NCI-H1092 treated with DMSO at 0.1 percent for 48 hours (cell line): Measurements from ENCODE around the gene HPS1.

Experiments
- DNase-seq: peaks from one replicate; lab custom pipeline; 2025; lab: John Stamatoyannopoulos, UW

The HPS1 gene

GRCh38 chr10:98411768-98412167 lies 35.0 kb downstream of the HPS1 start:
- no peak for DNase-seq

DNA sequence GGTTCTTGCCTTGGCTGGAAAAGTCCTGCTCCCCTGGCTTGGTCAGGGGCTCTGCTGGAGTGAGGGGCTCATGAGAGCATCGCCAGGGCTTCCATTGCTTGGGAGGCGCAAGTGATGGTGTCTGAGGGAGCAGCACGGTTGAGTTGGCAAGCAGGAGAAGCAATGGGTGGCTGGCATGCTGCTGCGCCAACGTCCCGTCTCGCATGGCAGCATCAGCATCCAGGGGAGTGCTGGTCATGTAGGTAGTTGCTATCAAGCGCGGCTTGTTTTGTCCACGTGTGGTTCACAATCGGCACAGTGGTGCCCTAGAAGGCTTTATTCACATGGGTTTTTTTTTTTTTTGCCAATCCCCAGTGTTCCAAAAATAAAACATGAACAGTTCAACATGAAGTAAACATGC lies 35.6 kb downstream of the HPS1 start:
- no peak for DNase-seq

GRCh38 chr10:98410759-98411158 lies 36.0 kb downstream of the HPS1 start:
- DNase-seq = no peak

DNA sequence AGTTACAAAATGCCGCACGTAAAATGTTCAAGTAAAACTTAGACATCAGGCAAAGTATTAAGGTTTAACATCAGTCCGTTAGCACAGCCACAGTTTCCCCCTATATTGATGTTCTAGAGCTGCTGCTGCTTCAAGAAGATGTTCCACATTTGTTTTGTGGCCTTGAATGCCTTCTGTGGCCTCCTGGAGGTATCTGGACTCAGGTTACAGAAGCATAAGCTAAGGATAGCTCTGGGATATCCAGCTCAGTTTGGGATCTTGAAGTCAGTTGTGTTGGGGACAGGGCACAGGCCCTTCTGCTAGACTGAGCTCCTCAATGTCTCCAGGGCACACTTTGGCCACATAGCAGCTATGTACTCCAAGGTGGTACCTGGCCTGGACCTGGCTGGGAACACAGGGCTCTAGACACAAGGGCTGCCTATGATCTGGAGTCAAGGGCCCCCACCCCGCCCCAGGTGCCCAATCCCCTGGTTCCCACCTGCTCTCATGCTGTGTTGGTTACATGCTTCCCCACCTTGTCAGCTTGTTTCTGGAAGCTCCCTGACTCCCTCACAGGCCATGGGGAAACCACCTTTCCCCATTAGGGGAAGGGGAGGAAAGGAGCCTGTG lies 36.5 kb downstream of the HPS1 start:
- DNase-seq = no peak

DNA sequence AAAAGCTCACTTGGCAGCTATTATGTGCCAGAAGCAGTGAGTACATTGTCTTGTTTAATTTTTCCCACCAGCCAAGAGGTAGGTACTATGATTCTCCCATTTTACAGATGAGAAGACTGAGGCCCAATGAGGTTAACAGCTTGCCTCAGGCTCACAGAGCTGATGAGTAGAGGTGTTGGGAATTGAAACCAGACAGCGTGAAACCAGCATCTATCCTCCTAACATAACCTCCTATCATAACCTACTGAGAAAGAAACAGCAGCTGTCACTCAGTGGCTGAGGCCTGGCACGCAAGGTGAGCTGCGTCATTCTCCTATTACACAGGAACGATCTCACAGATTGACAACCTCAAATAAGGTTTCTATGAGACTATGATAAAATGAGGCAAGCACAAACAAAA lies 37.9 kb downstream of the HPS1 start:
- DNase-seq = no peak

DNA sequence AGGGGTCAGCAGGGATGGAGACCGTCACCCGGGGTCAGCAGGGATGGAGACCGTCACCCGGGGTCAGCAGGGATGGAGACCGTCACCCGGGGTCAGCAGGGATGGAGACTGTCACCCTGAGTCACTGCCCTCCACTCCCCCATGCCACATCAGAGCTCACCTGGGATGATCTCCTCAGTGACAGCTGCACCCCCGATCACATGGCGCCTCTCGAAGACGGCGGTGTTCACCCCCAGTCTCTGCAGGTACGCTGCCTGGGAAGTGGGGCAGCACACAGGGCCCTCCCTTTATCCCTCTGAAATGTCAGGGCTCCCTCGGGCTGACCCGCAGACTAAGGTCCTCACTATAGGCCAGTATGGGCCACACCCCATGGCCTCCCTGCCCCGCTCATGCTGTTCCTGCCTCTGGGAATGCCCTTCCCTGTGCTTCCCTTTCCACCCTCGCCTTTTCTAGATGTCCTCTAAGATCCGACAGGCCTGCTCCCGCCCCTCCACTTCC lies 38.9 kb downstream of the HPS1 start:
- no peak for DNase-seq

DNA sequence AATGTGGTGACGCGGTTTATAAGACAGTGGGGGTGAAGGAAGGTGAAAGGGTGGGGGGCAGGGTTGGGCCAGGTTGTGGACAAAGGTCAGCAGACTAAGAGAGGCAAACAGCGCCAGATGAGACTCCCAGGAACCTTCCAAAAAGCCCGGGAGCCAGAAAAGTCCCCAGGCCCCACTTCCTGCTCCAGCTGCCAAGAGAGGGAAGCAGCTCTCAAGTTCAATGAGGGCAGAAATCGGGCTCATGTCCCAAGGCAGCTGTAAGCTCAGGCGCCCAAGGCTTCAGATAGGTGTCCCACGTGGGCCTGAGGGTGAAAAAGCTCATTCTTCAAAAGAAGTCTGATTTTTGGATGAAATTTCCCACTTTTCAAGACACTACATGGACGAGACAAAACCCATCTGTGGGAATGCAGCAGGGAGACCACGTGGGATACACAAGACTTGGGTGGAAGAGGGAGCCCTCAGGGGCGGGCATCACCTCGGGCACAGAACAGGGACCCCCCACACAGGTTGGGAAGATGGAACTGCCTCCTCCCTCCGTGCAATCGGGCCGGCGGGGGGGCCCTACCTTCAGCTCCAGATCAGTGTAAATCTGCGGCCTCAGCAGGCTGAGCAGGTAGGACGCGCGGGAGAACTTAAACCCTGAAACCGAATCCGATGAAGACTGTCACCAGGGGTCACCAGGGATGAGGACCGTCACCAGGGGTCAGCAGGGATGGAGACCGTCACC lies 39.6 kb downstream of the HPS1 start:
- DNase-seq = no peak

DNA sequence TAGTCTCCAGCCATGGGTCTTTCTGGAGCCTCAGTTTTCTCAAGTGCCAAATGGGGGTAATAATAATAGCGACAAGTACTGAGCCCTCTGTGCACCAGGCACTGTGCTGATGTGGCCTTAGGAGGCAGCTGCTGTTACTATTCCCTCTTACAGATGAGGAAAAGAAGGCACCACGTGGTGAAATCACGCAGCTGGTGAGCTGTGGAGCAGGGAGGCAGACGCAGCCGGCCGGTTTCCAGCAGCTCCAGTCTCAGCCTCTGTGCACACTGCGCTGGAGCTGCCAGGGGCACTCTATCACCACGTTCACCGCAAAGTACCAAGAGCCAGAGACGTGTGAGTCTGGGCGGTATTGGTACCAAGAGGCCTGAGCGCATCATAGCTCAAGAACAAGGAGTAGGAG lies 41.3 kb downstream of the HPS1 start:
- DNase-seq = no peak

DNA sequence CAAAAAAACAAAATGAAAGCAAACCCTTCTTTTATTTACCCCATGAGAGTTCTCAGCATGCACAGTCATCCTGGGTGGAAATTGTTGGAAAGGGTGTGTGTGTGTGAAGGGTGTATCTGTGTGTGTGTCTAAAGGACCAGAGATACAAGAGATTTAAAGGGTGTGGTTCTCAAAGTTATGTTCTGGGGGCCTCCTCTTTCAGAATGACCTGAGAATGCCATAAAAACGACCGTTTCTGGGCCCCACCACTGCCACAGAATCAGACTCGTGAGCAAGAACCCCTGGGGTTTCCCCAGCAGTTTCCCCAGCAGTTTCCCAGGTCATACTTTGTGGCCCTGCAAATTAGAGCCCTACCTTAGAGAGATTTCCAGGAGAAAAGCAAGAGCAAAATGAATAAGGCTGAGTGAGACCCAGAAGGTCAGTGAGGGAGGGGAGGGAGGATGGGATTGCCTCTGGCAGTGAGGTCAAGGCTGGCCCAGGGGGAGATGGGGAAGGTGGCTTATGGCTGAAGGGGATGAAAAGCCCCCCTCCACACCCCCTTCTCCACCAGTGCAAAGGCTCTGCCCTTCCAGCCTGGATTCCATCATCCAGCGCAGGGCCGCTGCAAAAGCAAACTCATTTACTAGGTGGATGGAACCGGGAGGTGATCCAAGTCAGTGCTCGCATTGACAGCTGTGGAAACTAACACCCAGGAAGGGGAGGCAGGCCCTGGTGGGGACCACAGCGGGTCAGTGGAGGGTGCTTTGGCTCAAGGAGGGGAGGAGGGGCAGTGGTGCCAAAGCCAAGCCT lies 42.0 kb downstream of the HPS1 start:
- peak; percentile 16 for DNase-seq

GRCh38 chr10:98403812-98404504 lies 42.8 kb downstream of the HPS1 start:
- DNase-seq = no peak

DNA sequence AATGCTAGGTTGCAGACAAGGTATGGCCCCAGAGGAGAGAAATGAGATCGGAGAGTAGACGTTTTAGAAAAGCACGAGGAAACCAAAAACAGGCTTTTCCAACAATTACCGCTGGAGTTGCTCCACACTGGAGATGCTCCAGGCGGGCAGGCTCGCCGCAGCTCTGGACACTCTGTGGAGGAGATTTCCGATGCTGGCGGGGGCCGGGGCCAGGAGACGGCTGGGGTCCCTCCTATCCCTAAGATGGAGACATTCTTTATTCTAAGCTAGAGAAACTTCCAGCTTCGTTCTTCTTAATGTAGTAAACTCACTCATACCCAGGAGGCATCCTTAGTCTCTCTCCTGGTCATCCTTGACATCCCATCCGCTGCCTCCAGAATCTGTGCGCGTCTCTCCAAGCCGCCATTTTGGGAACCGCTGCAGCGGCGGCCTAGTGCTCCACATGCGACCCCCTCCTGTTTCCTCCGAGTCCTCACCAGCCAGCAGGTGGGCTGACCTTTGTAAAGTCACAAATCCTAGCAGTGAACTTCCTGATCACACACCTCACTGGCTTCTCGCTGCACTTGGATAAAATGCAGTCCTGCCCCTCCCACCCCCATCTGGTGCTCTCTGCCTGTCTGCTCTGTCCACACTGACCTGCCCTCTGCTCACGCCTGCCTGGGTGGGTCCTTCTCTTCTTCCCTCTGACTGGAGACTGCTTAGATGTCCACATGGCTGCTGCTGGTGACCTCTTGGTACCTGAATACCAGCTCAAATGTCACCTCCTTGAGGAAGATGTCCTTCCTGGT lies 43.6 kb downstream of the HPS1 start:
- DNase-seq = no peak

DNA sequence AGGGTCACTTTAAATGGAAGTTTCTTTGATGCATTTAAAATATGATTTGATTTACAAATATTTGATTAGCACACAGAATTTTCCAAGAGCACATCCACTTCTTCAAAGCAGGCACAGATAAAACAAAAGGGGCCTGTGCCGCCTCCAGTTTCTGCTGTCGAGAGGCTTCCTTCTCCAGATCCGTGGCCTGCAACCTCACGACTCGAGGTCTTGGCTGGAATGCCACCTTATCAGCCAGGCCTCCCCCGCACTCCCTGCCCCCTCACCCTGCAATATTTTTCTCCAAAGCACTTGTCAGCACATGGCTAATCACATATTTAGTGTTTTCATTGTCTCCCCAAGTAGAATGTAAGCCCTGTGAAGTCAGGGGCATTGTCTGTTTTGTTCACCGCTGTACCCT lies 44.3 kb downstream of the HPS1 start:
- no peak for DNase-seq

DNA sequence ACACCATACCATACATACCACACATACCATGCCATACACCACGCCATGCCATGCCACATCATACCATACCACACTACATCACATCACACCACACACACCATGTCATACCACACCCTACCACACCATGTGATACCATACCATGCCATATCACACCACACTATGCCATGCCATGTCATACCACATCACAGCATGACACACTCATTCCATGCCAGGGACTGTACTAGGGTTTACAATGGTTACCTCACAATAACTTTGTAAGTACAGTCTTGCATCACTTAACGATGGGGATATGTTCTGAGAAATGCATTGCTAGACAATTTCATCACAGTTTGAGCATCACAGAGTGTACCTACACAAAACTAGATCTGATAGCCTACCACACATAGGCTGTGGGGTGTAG lies 46.3 kb downstream of the HPS1 start:
- DNase-seq = no peak

DNA sequence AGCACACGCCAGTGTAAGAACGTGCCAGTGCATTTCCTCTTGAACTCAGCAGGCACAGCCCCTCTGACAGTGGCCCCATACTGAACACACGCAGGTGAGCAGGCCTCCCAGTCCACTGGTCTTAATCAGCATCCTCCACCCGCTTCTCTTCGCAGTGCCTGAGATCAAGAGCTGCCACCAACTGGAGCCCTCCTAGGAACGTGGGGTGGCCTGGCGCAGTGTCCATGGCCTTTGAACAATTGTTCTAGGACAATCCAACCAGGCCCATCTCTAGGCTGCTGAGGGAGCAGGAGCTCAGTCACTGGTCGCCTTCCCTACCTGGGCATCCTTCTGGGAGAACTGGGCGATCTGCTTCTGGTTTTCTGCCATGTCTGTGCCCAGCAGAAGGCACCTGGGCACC lies 47.0 kb downstream of the HPS1 start:
- no peak for DNase-seq

DNA sequence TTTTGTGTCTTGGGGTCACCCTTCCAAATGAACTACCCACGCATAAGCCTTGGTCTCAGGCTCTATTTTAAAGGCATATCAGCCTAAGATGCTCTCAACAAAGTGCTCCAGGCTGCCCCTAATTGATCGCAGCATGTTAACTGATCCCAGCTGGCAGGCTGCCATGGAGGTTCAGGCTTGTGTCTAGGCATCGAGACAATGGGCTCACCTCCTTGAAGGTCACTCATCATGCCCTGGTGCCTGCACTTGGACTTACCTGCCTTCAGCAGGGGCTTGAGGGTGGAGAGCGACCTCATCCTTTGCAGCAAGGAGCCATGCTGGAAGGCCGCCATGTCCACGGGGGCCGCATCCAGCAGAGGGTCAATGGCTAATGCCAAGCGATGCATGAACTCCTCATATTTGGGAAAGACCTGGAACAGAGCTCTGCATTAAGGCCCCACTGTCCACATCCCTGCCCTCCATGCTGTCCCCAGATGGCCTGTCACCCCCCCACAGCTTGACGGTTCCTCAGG lies 49.6 kb downstream of the HPS1 start:
- no peak for DNase-seq

DNA sequence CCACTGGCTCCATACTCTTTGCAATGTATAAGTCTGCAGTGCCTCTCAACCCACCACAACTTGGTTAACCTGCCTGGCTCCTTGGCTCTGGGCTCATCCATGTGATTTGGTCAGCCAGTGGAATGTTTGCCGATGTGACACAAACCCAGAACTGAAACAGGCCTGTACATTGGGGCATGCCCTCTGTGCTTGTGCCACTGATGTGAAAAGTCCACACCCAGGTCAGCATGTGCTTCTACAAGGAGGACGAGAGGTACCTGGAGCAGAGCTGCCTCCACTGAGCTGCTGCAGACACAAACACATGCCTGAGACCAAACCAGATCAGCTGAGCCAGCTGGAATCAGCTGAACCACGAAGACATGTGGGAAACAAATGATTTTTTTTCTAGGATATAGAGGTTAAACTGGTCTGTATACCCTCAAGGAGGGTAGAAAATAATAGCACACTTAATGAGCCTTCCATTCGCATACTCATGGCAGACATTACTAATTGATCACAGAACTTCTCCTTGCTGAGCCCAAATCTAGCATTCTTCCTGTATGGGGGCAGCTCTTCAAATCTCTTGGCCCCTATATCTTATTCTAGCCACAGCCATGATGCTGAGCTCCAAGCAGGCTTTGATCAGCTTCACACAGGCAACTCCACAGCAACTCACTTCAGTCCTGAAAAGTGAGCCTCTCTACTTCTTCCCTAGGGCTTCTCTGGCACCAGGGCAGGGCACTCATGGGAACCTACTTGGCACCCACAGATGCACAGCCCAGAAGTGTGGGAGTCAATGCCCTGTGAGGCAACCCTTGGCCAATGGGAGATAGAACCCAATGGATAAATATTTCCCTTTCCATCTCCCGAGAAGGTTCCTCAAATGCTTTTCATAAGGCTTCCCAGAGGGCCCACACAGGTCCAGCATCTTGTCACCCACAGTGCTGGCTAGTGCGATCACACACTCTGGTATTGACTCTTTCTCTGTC lies 50.4 kb downstream of the HPS1 start:
- no peak for DNase-seq

DNA sequence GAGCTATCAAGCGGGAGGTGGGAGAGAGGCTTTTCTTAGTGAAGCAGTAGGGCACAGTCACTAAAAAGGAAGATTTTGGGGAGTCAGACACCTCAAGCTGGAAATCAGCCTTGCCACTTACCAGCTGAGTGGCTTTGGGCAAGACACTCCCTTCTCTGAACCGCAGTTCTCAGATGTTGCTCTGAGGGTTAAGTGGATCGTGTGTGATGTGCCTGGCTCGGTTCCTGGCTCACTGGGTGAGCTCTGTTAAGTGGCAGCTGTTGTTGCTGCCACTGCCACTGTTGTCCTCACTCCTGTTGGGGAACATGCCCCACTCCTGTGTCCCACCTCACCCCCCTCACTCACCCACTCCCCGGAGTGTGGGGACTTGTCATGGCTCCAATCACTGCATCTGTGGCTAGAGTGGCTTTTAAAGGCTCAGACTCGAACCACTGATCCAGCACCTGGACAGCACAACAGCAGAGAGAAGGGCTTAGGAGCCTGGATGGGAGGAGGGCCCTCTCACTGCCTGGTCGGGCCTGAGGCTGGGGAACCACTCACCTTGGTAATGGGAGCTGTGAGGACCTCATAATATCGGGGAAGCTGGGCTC lies 51.8 kb downstream of the HPS1 start:
- peak; percentile 4 for DNase-seq

GRCh38 chr10:98391578-98391991 lies 55.1 kb downstream of the HPS1 start:
- no peak for DNase-seq

- DNase-seq = no peak
These were observed 55.7 kb downstream of the HPS1 start for GRCh38 chr10:98391065-98391464.

GRCh38 chr10:98390406-98390805 lies 56.3 kb downstream of the HPS1 start:
- DNase-seq = no peak
